HG02852 (cell line): ENCODE data around the gene GAMT.
"Not testable (repeated sequence)": the region's sequence is repeated elsewhere in the genome, so short reads cannot be mapped to it uniquely, and the experiment has no call there.

ENCODE experiments used
- ATAC-seq: cut with Tn5 transposase; IDR thresholded peaks from one replicate; pipeline ENCODE4 v1.9.1; 2021; ENCODE audit warnings: mild to moderate bottlenecking, moderate library complexity; ENCODE audit not compliant: unreplicated experiment

GAMT gene

GRCh38 chr19:1401138-1401888 lies at the start of gene GAMT:
Gene GAMT, minus strand, starts transcription at chr19:1401542. Its CDS starts 66 bp downstream, at chr19:1401476.
- no peak for ATAC-seq

DNA sequence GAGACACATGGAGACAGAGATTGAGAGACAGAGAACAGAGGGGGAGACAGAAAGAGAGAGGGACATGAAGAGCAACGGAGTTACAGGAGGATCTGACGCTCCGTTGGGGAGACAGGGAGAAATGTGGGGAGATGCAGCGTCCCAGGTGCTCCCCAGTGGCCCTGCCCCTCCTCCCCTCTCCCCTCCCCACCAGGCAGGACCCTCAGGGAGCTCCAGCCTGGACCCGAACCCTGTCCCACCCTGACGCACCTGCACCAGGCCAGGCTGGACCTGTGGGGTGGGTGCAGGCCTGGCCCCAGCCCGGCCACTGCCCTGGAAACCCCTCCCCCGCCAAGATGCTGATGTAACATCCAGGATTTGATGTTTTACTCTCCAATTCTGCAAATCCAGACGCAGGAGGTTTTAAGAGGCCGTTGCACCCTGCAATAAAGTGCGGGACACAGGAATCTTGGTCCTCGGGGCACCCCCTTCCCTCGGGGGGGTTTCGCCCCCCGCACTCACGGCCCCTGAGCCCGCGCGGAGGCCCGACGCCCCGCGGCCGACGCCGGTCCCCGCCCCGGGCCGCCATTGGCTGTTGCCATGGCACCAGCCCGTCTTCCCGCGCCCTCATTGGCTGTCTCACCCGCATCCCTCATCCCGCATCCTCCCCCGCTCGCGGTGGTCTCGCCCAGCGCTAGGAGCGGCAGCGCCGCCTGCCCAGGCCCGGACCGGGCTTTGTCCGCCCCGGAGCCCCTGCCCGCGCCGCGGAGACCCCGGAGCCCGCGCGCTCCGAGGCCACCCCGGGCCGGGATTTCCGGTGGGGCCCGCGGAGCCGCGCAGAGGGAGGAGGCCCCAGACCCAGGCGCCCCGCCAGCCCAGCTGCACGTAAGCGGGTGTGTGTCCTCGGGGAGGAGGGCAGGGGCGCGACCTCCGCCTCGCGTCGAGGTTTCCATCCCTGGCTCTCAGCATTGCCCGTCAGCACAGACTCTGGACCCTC lies 48.4 kb upstream of the GAMT start, which contains the start of gene APC2:
Gene APC2 (plus strand): TSS at position 655 of the 976 bp plus-strand sequence. CDS start 2,881 bp downstream, outside the sequence.
- ATAC-seq, result no peak

GRCh38 chr19:1447944-1448343 lies 46.6 kb upstream of the GAMT start:
- ATAC-seq, result no peak

DNA sequence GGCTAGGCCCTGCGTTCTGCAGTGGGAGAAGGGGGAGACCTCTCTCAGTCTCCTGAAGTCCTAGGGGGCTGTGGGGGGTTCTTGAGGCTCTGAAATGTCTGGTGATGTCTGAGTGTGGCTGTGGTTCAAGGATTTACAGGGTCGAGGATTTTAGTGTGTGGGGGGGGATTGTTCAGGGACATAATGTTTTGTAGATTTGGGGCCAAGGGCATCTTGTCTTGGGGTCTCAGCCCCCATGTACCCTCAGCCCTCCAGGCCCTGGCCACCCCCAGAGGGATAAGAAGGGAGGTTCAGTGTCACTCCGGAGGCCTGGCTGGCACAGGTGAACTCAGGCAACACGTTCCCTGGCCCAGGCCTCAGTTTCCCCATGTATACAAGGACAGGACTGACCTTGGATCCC lies 46.2 kb upstream of the GAMT start:
- ATAC-seq, result no peak

DNA sequence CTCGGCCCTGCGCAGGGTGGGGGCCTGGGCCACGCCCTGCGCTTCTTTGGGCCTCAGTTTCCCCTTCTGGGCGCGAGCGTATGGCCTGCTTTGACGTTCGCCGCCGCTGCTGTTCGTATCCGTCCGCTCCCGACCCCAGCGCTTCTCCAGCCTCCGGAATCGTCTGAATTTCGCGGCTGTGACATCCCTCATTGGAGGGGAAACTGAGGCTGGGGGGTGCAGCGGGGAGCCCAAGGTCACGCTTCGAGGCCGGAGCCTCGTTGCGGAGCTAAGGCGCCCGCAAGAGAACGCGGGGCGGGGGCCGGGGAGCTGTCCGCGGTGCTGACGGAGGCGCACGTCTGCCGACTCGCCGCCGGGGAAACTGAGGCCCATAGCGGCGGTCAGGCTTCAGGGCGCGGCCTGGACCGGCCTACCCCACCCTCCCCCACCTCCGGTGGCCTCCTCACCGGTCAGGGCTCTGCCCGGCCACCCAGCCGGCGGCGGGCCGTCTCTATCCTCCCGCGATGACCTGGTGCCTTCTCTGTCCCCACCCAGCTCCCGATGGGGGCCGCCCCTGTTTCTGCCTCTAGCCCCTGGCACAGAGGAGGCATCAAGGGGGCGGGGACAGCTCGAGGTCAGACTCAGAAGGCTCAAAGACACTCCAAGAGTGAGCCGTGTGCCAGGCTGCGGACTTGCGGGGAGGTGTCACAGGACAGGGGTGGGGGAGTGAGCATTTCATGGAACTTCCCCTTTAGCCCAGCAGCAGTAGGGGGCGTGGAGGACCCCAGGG lies 45.6 kb upstream of the GAMT start:
- no peak for ATAC-seq

DNA sequence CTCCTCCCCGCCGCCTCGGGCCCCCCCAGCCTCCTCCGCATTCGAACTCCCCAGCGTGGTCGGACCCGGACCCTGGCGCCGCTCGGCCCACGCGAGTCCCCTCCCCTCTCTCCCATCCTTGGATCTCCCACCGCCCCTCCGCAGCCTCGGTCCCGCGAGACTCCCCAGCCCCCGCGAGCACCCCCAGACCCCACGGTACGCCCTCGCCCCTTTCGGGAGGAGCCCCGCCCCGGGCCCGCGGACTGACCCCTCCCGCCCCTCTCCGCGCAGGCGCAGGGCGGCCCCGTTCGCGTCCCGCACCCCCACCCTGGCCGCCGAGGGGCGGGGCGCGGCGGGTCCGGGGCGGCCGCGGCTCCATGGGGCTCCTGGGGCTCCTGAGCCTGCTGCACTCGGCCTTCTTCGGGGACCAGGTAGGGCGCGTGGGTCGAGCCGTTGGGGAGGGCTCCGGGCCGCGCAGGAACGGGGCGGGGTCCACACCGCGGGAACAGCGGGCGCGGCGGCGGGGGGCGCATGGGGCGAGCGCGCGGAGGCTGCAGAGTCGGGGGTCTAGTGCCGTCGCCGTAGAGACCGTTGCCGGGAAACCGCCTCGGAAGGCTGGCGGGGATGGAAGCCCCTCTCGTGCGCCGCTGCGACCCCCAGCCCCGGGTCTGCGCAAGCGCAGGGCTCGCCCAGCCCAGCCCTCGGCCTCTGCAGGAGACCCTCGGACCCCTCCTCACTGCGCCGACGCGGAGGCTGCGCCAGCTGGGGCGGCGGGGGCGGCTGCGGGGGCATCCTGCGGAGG lies 44.8 kb upstream of the GAMT start:
- no peak for ATAC-seq

- ATAC-seq, result peak; percentile 65
Measured at GRCh38 chr19:1445185-1445931, 44.0 kb upstream of the GAMT start.

GRCh38 chr19:1441677-1442438 lies 40.5 kb upstream of the GAMT start:
- no peak for ATAC-seq

DNA sequence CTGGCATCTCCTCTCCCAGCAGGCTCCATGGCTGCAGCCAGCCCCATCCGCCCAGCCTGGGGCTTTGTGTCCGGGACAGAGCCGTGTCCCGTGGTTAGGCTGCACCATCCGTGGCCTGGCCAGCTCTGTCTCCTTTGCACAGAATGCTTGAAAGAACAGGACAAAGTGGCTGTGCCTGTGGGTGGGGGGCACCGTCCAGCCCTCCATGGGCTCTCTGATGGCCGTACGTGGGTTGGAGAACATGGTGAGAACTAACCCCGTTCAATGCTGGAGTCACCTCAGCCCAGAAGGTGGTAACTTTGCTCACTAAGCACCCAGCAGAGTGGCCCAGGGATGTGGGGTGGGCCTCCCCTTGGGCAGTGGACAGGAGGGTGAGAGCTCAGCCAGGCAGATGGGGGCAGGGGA lies 39.7 kb upstream of the GAMT start:
- no peak for ATAC-seq

- ATAC-seq, result no peak
Measured at GRCh38 chr19:1440418-1440801, 39.1 kb upstream of the GAMT start.

DNA sequence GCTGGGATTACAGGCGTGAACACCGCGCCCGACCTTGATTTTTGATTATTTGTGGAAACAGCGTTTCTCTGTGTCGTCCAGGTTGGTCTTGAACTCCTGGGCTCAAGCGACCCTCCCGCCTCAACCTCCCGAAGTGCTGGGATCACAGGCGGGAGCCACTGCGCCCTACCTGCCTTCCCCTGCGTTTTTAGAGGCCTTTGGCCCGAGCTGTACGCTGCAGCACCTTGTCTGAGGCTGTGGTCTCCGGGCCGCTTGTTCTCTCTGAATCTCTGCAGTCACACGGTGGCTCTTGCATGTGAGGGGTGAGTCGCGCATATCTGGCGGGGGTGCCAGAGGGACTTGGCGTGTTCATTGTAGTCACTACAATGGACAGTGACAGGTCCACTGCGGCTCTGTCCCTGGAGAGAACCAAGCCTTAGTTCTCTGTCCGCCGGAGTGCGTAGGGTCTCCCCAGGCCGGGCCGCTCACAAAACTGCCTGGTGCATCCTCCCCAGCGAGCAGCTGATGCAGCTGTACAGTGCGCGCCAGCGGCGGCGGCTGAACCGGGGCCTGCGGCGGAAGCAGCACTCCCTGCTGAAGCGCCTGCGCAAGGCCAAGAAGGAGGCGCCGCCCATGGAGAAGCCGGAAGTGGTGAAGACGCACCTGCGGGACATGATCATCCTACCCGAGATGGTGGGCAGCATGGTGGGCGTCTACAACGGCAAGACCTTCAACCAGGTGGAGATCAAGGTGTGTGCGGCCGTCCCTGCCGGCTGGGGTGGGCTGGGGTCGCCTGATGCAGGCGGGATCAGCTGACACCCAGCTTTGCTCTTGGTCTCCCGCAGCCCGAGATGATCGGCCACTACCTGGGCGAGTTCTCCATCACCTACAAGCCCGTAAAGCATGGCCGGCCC lies 38.4 kb upstream of the GAMT start:
- not testable (repeated sequence) for ATAC-seq

- ATAC-seq, result no peak
Measured at GRCh38 chr19:1438933-1439354, 37.6 kb upstream of the GAMT start.

DNA sequence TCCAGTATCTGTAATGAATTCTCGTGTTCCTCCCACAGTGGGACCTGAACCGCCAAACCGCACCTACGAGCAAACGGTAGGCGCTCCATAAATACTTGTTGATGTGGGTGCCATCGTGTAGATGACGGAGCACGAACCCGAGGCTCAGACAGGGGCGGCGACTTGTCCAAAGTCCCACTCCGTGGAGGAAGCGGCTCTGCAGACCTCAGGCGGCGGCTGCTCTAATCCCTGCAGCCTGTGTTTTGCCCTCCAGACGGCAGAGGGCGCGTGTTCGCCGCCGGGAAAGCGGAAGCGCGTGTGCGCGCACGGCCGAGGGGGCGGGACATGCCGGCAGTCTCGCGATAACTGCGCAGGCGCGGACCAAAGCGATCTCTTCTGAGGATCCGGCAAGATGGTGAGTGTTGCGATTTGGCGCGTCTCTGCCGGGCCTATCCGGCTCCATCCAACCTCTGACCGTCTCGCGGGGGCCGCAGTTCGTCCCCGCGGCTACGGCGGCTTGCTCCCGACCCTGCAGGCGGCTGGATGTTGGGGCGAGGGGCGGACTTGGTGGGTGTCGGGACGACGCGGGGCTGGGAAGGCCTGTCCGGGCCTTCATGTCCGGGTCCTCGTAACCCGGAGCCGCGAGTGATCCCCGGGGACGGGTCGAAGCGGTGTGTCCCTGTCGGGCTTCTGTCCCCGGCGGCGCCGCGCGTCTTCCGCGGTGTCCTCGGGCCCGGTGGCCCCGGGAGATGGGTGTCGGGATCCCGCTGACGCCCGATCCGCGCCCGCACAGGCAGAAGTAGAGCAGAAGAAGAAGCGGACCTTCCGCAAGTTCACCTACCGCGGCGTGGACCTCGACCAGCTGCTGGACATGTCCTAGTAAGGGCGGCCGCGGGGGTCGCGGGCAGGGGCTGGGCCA lies 36.9 kb upstream of the GAMT start, which contains the start of gene RPS15:
Gene RPS15 (plus strand): TSS at position 362 of the 898 bp plus-strand sequence. CDS start 30 bp downstream, at position 392.
- peak; percentile 69 for ATAC-seq

DNA sequence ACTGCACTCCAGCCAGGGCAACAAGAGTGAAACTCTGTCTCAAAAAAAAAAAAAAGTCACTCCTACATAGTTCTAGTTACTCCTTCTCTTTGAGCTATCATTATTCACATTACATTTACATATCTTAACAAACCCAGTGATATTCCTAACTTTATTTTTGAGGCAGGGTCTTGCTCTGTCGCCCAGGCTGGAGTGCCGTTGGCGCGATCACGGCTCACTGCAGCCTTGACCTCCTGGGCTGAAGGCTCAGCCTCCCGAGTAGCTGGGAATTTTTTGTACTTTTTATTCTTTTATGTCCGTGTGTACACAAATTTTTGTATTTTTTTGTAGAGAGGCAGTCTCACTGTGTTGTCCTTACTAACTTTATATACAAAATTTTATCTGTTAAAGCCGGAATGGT lies 36.3 kb upstream of the GAMT start:
- ATAC-seq, result no peak

DNA sequence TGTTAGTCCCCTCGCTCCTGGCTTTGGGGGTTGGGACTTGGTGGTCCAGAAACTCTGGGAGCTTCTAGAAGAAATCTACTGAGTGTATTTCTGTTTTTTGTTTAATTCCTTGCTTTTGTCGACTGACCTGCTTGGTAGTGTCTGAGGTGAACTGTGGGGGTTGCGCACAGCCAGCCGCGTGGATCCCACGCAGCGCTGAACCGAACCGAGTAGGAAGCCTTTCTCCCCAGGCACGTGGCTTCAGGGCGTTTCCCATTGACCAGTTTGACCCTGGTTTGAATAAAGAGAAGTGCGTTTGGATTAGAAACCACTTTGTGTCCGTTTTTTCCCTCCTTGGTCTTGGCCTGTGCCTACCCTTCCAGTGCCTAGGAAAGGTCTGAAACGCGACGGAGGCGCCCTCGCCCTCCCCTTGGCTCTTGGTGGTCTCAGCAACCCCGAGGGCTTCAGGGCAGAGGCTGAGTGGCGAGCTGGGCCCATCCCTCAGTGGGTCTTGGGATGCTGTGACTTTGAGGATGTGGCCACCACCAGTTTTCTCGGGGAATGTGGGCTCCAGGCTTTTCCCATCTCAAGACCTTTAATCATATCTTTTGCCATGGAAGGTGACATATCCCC lies 34.1 kb upstream of the GAMT start:
- ATAC-seq, result no peak

DNA sequence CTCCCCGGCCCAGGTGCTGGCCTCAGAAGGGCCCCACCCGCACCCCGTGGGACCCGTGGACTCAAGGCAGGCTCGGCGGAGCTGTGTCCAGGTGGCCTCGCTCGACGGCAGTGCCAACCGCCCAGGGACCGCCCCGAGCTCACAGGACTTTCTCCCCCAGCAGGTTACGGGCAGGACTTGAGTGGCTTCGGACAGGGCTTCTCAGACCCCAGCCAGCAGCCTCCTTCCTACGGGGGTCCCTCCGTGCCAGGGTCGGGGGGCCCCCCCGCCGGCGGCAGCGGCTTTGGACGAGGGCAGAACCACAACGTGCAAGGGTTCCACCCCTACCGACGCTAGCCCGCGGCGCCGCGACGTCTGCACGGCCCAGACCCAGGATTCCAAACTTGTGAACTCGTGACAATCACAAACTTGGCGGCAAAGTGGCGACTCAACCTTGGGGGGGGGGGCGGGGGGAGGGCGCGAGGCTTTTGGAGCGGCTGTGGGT lies 33.3 kb upstream of the GAMT start:
- ATAC-seq, result no peak
